CD4-positive, alpha-beta T cell treated with Interleukin-4 for 1 hour (primary cell): Measurements from ENCODE around the gene TCFL5.

Experiments
- DNase-seq, 2 donors: peaks; one replicate each; pipeline ENCODE4 v3.0.0-alpha.2; 2020 to 2022

TCFL5 gene

DNA sequence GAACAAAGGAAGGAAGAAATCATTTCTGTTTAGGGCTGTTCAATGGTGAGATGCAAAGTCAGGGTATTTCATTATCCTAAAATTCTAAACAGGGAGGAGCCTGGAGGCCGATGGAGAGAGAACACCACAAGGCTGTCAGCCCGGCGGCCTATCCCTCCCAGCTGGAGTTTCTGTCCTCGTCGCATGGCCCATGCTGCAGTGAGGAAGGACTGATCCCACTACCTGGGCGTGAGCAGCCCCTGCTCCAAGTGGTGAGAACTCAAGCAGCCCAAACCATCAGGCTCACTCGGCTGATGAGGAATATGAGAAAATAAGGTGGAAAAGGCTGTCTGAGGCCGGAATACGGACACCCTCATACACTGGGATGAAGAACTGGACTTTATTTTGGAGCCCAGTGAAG is 33.9 kb upstream of the TCFL5 start:
- DNase-seq, result no peak

DNA sequence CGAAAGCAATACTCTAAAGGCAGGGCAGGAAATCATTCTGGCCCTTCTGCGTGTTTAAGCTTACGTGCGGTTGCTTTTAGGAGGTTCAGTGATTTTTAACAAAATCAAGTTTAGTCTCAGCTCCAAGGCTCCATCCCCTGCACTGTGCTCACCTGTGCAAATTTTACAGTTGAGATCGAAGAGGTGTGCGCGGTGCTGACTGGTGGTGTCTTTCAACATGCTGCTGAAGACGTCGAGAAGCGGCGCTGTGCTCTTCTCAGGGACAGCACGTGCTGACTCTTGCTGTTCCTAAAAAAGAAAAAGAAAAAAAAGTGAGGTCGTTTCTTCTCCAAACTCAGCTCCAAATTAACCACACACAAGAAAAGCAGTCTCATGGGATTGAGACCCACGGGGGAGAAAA is 32.6 kb upstream of the TCFL5 start:
- no peak for DNase-seq

- DNase-seq, result no peak
These were observed 32.1 kb upstream of the TCFL5 start for GRCh38 chr20:62893700-62894099.

GRCh38 chr20:62892348-62893304 is 31.0 kb upstream of the TCFL5 start:
- DNase-seq, result peak; percentile 15 to 36

DNA sequence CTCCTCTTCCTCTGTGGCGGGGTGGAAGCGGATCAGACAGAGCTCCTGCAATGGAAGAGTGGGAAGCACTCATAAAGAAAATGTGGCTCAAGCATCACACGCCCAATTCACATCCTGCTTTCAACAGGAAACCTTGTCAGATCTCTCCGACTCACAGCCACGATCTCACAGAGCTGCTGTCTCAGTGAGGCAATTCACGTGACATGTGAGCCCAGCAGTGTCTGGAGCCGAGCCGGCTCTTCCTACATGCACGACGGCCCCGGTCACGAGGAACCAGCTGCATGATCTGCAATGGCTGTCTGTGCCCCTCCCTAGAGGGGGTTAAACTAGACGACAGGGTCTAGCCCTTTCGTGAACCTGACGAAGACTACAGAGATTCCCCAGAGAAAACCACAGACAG is 29.5 kb upstream of the TCFL5 start:
- DNase-seq, result peak; percentile 36 to 37

GRCh38 chr20:62890444-62890843 is 28.8 kb upstream of the TCFL5 start:
- DNase-seq, result no peak

- DNase-seq, result no peak
These were observed 28.2 kb upstream of the TCFL5 start for GRCh38 chr20:62889871-62890270.

DNA sequence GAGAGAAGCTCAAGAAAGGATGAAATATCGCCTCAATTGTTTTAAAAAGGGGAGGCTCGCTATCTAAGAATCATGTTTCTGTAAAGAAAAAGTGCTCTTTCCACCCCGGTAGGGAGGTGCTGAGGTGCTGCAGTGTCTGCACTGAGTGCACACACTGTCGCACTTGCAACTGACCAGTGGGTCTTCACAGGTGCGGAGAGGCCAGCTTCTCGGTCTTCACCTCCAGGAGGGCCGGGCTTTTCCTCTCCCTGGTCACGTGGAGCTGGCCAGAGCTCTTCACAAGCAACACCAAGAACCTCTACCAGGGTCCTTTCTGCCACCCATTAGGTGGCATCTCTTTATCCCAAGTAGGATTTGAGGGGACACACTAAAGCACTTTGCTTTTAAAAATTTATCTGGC is 27.8 kb upstream of the TCFL5 start:
- no peak for DNase-seq

DNA sequence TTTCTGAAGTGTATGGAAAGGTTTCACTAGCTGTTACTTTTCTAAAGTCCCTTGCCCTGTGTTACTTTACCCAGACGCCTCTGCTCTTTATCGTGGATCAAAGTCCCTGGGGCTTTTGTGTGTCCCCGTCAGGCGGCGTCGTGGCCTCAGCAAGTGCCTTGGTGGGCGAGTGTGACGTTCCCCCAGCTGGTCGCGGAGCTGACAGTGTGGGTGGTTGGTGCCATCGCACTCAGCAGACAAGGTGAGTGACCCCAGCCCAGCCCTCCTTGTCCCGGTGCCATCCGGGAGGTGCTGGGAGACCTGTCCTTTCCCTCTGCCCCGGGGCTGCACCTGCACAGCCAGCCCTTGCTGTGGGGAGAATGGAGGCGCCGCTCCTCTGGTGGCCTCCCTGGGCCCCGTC is 27.3 kb upstream of the TCFL5 start:
- DNase-seq, result no peak

DNA sequence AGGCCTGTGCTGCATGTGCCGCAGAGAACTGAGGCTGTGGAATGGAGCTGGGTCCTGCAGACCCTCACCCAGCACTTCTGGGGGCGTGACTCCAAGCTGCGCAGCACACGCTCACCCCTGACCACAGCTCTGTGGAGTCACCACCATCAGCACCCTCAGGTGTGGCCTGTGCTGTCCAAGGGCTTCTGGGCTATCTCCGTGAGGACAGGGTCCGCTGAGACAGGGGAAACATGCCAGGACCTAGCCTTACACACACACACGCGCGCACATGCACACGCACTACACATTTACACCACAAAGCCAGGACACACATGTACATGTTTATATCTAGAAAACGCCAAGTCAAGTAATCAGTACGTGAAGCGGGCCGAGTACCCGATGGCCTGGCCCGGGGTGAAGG is 26.8 kb upstream of the TCFL5 start:
- no peak for DNase-seq

GRCh38 chr20:62887860-62888239 is 26.2 kb upstream of the TCFL5 start:
- DNase-seq, result no peak

DNA sequence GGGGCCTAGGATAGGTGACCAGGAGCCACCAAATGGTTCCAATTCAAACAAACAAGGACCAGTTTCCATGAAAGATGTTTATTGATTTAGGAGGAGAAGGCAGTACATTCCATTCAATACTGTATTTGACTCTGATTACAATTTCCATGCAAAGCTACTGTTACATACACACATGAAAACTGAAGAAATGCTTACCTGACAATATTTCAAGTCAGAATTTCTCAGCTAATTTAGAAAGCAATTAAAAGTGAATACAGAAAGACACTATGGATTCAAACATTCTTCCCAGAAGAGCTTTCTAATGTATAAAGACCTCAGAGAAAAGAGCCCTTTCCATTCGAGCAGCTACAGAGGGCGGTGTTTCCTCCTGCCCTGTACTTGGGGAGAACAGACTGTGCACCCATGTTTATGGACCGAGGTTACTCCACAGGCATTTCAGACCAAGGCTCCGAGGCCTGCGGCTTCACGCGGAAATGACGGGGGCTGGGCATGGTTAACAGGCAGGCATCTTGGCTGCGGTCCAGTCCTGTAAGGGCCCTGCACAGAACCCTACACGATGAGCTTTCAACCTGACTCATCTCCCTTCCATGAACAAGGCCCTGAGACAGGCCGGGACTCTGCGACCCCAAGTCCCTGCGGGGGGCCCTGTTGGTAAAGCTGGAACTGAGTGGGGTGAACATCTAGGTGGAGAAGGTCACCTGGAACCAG is 25.7 kb upstream of the TCFL5 start:
- DNase-seq, result peak; percentile 31 to 51

- no peak for DNase-seq
These were observed 25.1 kb upstream of the TCFL5 start for GRCh38 chr20:62886709-62887058.

DNA sequence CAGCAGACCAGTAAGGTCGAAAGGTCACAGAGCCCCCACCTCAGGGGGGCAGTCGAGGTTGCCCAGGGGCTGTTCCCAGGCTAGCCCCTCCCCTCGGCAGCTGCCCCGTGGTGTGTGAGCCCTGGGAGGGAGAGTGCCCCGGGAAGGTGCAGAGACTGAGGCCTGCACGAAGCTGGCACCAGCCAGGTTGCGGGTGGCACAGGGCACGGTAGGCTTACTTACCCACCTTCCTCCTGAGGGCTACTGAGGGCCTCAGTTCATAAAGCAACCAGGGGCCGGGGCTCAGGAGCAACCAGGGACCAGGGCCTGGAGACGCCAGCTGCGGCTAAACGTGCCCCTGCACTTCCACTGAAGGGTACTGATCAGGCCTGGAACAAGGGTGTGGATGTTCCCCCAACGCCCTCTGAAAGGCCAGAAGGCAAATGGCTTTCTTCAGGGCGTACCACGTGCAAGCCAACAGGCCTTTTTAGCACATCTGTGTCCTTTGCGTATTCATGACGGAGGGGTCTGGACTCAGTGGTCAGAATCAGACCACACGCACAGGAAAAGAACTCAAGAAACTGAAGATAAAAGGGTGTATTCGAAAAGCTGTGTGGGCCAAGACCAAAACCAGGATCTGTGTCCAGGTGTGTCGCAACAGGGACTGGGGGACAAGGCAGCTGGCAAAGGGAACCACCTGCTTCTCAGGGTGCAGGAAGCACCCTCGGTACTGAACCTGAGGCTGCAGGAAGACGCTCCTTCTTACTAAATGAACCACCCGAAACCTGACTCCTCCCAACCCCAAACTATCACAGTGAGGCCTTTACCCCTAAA is 24.5 kb upstream of the TCFL5 start:
- DNase-seq, result no peak

DNA sequence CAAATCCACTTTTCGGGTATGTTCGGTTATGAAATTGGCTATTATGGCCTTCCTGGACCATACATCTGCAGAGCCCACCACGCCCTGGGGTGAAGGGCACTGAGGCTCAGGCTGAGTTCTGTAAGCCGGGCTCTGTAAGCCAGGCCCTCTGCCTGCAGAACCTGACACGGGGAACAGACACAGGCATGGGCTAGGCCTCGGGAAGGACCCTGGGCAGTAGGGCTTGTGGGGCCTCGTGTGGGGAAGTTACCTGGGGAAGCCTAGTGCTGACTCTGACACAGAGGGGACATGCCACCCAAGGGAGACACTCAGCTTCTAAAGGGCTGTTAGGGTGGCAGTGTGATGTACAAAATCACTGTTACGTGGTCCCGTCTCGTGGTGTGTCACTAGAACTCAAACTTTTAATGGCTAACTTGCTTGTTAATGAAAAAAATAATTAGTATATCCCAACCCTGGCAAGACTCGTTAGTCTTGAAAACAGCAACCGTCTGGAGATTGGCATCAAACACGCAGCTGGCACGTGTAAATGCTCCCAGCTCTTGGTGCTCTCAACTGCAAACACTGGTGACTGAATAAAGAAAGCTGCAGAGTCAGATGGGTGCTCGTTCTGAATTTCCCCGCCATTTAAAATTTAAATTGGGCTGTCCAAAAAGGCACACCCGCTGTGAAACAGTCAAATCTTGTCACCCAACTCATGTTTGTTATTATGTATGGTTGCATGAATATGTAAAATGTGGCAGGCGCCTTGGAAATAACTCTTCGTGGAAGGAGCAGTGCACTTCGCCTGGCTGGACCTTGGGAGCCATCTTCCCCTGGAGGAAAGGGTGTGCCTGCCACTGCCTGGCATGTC is 23.6 kb upstream of the TCFL5 start:
- no peak for DNase-seq

DNA sequence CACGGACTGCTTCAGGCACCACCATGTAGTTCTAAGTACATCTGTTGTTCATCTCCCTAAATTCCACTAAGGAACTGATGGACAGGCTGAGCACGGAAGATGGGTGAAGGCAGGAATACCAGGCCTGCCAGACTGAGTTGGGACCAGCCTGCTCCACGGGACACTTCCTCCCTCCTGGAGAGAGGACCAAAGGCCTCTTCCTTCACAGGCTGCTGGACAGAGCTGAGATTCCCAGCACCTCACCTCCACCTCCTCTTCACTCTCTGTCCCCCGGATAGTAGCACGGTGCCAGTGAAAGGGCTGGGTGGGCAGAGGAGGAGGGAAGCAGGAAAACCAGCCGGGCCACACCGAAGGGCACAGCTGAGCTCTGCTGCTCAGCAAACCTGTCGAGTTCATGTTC is 22.9 kb upstream of the TCFL5 start:
- no peak for DNase-seq

- DNase-seq, result no peak
These were observed 20.8 kb upstream of the TCFL5 start for GRCh38 chr20:62882426-62882825.

DNA sequence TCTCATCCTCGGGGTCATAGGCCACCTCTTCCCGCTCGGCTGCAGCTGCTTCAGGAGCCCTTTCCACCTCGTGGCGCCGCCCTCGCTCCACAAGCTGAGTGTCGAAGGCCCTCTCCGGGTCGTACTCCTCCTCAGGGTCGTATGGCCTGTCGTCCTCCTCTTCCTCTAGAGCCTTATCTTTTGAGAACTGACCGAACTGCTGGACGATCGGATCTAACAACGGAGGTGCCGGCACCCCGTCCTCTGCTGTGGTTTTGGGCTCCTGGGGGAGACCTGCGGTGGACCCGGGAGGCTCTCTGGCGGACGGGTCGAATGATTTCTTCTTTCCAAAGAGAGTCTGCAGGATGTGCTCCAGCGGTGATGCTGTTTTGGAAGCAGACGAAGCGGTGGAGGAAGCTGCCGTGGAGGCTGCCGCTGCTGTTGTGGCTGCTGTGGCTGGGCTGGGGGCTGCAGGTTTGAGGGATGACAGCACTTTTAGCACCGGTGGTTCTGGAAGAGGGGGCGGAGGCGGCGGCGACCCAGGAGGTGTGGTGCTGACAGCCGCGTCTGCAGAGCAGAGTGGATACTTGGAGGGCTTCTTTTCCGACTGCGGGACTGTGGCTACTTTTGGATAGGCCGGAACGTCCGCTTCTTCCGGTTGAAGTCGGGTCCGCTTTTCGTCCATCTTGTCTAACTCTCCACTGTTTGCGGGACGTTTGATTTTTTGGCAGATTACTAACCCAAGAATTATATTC is 20.2 kb upstream of the TCFL5 start:
- DNase-seq, result no peak

DNA sequence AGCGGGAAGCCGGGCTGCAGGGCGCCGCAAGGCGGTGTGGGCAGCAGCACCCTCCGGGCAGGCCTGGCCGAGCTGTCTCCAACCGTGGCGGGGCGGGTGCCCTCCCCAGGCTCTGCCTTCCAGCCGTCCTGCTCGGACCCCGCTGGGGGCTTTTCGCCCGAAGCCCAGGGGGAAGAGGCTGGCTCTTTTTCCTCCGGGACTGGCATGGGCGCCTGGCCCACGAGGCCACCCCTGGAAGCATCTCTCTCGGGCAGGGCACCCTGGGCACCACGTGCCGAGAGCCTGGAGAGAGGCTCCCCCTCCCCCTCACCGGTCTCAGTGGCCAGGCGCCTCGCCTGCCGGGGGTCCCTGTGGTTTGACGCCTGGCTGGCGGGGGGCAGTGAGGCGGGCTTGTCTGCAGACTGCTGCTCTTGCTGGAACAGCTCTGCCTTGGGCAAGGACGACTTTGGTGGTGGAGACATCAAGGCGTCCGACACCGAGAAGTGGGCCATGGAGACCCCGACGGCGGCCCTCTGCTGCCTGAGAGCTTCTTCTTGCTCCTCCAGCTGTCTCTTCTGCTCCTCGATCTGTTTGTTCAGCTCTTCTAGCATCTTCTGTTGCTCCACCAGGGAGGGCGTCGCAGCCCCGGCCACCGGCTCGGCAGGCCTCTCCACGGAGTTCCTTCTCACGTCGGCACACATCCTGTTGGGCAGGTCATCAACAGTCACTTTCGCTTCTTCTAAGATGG is 19.5 kb upstream of the TCFL5 start:
- DNase-seq, result no peak

DNA sequence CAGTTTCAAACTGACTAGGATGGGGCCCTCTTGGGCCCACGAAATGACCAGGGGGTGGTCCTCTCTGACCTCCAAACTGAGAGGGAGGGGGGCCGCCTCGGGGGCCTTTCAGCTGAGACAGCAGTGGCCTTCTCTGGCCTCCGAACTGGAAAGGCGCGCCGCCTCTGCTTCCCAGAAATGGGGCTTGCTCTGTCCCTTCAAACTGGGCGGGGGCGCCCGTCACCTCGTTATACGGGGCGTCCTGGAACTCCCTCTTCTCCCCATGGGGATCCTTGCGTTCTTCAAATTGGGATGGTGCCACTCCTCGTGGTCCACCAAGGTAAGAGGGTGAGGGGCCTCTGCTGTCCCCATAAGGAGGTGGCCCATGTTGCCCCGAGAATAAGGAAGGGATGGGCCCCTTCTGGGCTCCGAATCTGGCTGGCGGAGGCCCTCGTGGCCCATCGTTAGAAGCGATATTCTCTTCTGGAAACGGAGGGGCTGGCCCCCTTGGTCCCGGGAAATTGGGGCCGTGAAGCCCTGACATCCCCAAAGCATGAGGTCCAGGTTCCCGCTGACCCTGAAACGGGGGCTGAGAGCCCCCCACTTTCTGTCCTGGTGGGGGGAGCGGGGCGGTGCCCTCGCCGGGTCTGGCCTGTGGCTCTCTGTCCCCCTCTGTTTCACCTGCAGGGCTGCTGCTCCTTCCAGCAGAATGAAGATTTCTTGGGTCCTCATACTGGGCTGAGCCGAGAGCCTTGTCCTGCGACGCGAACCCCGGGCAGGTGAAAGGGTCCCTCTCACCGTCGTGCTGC is 18.7 kb upstream of the TCFL5 start:
- DNase-seq, result no peak
